ENCODE results near the gene CACTIN.

DNA sequence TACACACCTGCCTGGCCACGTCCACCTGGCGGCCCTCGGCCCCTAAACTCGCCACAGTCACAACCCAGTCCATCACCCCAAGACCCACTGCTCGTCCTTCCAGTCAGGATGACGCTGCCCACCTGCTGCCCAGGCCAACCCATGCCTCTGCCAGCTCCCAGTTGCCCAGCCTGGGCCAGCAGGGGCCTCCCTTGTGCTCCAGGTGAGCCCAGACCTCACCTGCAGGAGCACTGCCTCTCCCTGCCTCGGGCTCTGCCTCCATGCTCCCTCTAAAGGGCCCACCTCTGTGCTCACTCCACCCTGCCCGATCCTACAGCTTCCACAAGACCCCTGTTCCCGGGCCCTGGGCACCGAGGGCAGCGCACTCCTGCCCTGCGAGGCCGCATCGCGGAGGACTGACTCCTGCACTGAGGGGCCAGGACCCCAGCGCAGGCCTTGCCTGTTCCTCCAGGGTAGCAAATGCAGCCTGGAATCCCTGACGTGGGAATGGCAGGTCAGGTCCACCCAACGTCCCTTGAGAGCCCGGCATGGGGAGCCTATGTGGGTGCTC, 8.0 kb upstream of the CACTIN start:
- TF ChIP-seq, protein P1, sequence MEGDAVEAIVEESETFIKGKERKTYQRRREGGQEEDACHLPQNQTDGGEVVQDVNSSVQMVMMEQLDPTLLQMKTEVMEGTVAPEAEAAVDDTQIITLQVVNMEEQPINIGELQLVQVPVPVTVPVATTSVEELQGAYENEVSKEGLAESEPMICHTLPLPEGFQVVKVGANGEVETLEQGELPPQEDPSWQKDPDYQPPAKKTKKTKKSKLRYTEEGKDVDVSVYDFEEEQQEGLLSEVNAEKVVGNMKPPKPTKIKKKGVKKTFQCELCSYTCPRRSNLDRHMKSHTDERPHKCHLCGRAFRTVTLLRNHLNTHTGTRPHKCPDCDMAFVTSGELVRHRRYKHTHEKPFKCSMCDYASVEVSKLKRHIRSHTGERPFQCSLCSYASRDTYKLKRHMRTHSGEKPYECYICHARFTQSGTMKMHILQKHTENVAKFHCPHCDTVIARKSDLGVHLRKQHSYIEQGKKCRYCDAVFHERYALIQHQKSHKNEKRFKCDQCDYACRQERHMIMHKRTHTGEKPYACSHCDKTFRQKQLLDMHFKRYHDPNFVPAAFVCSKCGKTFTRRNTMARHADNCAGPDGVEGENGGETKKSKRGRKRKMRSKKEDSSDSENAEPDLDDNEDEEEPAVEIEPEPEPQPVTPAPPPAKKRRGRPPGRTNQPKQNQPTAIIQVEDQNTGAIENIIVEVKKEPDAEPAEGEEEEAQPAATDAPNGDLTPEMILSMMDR (IDR thresholded peaks at IDR 0.05; ENCODE audit: insufficient read depth, low read depth, low read length): no peak
- TF ChIP-seq EZH2 (IDR thresholded peaks at IDR 0.05; ENCODE audit: insufficient read depth, low read length): no peak

Measured in astrocyte (in vitro differentiated cells and primary cell).